SK-N-SH (cell line): ENCODE data around the gene KCNK4. TPM values are rescaled to one million over a fixed set of nuclear protein-coding genes. Genes with fewer than 3 reads are reported as not detected.

Experiments used
- CTCF ChIA-PET: fragments of 300-600, 350-600 bp; formaldehyde crosslinking; extraction: SDS; loops from one replicate; lab custom pipeline; 2021; lab: Yijun Ruan, JAX
- POLR2A ChIA-PET: fragments of 350-600 bp; sonication (Branson Sonifier 250); formaldehyde crosslinking; extraction: SDS; loops from one replicate; lab custom pipeline; 2020; ENCODE audit warnings: antibody characterized with exemption, inconsistent platforms; lab: Yijun Ruan, JAX
- DNase-seq: peaks from one replicate; pipeline ENCODE4 v3.0.0; 2012
- H2AFZ ChIP-seq: fragments of 200-600 bp; sonication (generic); 2 replicates; pipeline ENCODE4 v1.8.1; 2016; ENCODE audit warnings: antibody characterized with exemption, mild to moderate bottlenecking, low read depth
- H3F3A ChIP-seq: fragments of 200-600 bp; sonication (generic); replicated peaks from 2 replicates; pipeline ENCODE3; 2016; ENCODE audit warnings: antibody characterized with exemption, mild to moderate bottlenecking; ENCODE audit not compliant: insufficient read depth
- H3K27ac ChIP-seq, 2 experiments: fragments of 200-500 bp in 1 of 2; fragments of 200-600 bp in 1 of 2; sonication (Bioruptor generic) in 1 of 2; sonication (generic), shearing (Covaris generic) in 1 of 2; 2 replicates each; pipeline versions ENCODE4 v1.5.1 to v1.6.1; 2014 to 2016; ENCODE audit warnings: low read depth in 2 of 2, inconsistent platforms in 1 of 2, low read length in 1 of 2, mild to moderate bottlenecking in 1 of 2, mixed read lengths in 1 of 2
- H3K27me3 ChIP-seq: fragments of 200-600 bp; sonication (generic), shearing (Covaris generic); 2 replicates; pipeline ENCODE4 v1.6.1; 2016; ENCODE audit warnings: mixed run types; ENCODE audit not compliant: insufficient read depth
- H3K36me3 ChIP-seq, 2 experiments: fragments of 200-500 bp in 1 of 2; fragments of 200-600 bp in 1 of 2; sonication (Bioruptor generic) in 1 of 2; sonication (generic) in 1 of 2; replicated peaks in 1 of 2; 2 replicates each; pipeline versions ENCODE3 to v1.5.1; 2014 to 2016; ENCODE audit warnings: low read length in 1 of 2, mild to moderate bottlenecking in 1 of 2; ENCODE audit not compliant: insufficient read depth in 2 of 2, control insufficient read depth in 1 of 2
- H3K4me1 ChIP-seq, 2 experiments: fragments of 200-500 bp in 1 of 2; fragments of 200-600 bp in 1 of 2; sonication (Bioruptor generic) in 1 of 2; sonication (generic), shearing (Covaris generic) in 1 of 2; 2 replicates each; pipeline versions ENCODE4 v1.5.1 to v1.6.1; 2014 to 2016; ENCODE audit warnings: low read depth in 1 of 2, low read length in 1 of 2, mixed run types in 1 of 2; ENCODE audit not compliant: insufficient read depth in 2 of 2, control insufficient read depth in 1 of 2
- H3K4me2 ChIP-seq: fragments of 200-600 bp; sonication (generic), shearing (Covaris generic); 2 replicates; pipeline ENCODE4 v1.6.1; 2017; ENCODE audit warnings: mixed run types
- H3K4me3 ChIP-seq, 2 experiments: fragments of 200-500 bp in 1 of 2; fragments of 200-600 bp in 1 of 2; sonication (Bioruptor generic) in 1 of 2; sonication (generic), shearing (Covaris generic) in 1 of 2; 2 replicates each; pipeline versions ENCODE4 v1.5.1 to v1.8.1; 2014 to 2016; ENCODE audit warnings: low read depth in 2 of 2, inconsistent platforms in 1 of 2, low read length in 1 of 2, mild to moderate bottlenecking in 1 of 2, mixed read lengths in 1 of 2, moderate library complexity in 1 of 2
- H3K79me2 ChIP-seq: fragments of 200-600 bp; sonication (generic); 2 replicates; pipeline ENCODE4 v1.8.1; 2017; ENCODE audit warnings: mild to moderate bottlenecking; ENCODE audit not compliant: insufficient read depth
- H3K9ac ChIP-seq: fragments of 200-600 bp; sonication (generic); 2 replicates; pipeline ENCODE4 v1.6.1; 2017; ENCODE audit warnings: mixed run types
- H3K9me2 ChIP-seq: fragments of 200-600 bp; sonication (generic); 2 replicates; pipeline ENCODE4 v1.6.1; 2017; ENCODE audit warnings: mixed run types
- H3K9me3 ChIP-seq: fragments of 200-600 bp; sonication (generic); 2 replicates; pipeline ENCODE4 v1.6.1; 2017; ENCODE audit warnings: mixed run types, mild to moderate bottlenecking, moderate library complexity
- H4K20me1 ChIP-seq: fragments of 200-600 bp; sonication (generic); 2 replicates; pipeline ENCODE4 v1.6.1; 2017; ENCODE audit warnings: mild to moderate bottlenecking, mixed run types; ENCODE audit not compliant: insufficient read depth
- ELF1 ChIP-seq: IDR thresholded peaks from 2 replicates; pipeline ENCODE4 v1.4.0; 2012
- EZH2phosphoT487 ChIP-seq: fragments of 200-600 bp; sonication (generic); IDR thresholded peaks from 2 replicates; pipeline ENCODE4 v1.6.1; 2017; ENCODE audit warnings: low read depth, mixed run types, mild to moderate bottlenecking, antibody characterized with exemption, moderate library complexity, borderline replicate concordance
- FOXJ3 ChIP-seq: sonication (generic); formaldehyde crosslinking; IDR thresholded peaks from 2 replicates; pipeline ENCODE4 v1.5.1; 2020; ENCODE audit warnings: mild to moderate bottlenecking, missing genetic modification reagents
- GABPA ChIP-seq: IDR thresholded peaks from 2 replicates; pipeline ENCODE4 v1.4.0; 2012; ENCODE audit warnings: low read depth, mild to moderate bottlenecking
- GATA2 ChIP-seq: sonication (generic); formaldehyde crosslinking; IDR thresholded peaks from 2 replicates; pipeline ENCODE4 v1.5.0; 2020; ENCODE audit warnings: mild to moderate bottlenecking, missing genetic modification reagents
- JUND ChIP-seq: IDR thresholded peaks from 2 replicates; pipeline ENCODE4 v1.4.0; 2012
- MEF2A ChIP-seq: IDR thresholded peaks from 2 replicates; pipeline ENCODE4 v1.4.0; 2012; ENCODE audit warnings: low read depth, borderline replicate concordance
- POLR2AphosphoS5 ChIP-seq: IDR thresholded peaks from 2 replicates; pipeline ENCODE4 v1.6.1; 2012; ENCODE audit warnings: low read depth, low read length
- RCOR1 ChIP-seq: fragments of 150-350 bp; IDR thresholded peaks from 2 replicates; pipeline ENCODE4 v1.6.1; 2017; ENCODE audit warnings: antibody characterized with exemption, low read length
- RXRA ChIP-seq: IDR thresholded peaks from 2 replicates; pipeline ENCODE4 v1.4.0; 2012; ENCODE audit warnings: low read depth, mild to moderate bottlenecking, borderline replicate concordance
- SMC3 ChIP-seq: IDR thresholded peaks from 2 replicates; pipeline ENCODE4 v1.6.1; 2012; ENCODE audit warnings: low read depth, low read length, improper control_type of control experiment
- WGBS: methylation state at CpG from one replicate; pipeline ENCODE4 v1.1.6; 2017; ENCODE audit warnings: low lambda C conversion rate; 5-methylcytosine and 5-hydroxymethylcytosine counted together
- polyA plus RNA-seq, 3 experiments: library from polyadenylated mRNA; depleted of rRNA; stranded (reverse); fragments of >200 nt; gene quantifications; 2 replicates each; pipeline ENCODE4 v1.2.3, GENCODE V29; 2012
- TF ChIP-seq, protein P1 (sequence below): IDR thresholded peaks from 2 replicates; pipeline ENCODE4 v1.6.1; 2012; ENCODE audit warnings: mild to moderate bottlenecking, low read depth, low read length, moderate library complexity
- TF ChIP-seq, protein P2 (sequence below): IDR thresholded peaks from 2 replicates; pipeline ENCODE4 v1.4.0; 2012; ENCODE audit warnings: low read depth
- TF ChIP-seq, protein P3 (sequence below): fragments of 150-350 bp; IDR thresholded peaks from 2 replicates; pipeline ENCODE4 v1.6.1; 2016; ENCODE audit warnings: mild to moderate bottlenecking, low read depth, low read length
- TF ChIP-seq, protein P4 (sequence below): fragments of 200-600 bp; sonication (generic); IDR thresholded peaks from 2 replicates; pipeline ENCODE4 v1.6.1; 2017; ENCODE audit warnings: antibody characterized with exemption, mild to moderate bottlenecking, moderate library complexity
- TF ChIP-seq, protein P5 (sequence below): IDR thresholded peaks from 2 replicates; pipeline ENCODE4 v1.4.0; 2012; ENCODE audit warnings: low read depth, borderline replicate concordance

KCNK4 gene
- polyA plus RNA-seq, 1 of the 3 experiments (the other 2 are of a cell fraction), result 0.16 TPM

DNA sequence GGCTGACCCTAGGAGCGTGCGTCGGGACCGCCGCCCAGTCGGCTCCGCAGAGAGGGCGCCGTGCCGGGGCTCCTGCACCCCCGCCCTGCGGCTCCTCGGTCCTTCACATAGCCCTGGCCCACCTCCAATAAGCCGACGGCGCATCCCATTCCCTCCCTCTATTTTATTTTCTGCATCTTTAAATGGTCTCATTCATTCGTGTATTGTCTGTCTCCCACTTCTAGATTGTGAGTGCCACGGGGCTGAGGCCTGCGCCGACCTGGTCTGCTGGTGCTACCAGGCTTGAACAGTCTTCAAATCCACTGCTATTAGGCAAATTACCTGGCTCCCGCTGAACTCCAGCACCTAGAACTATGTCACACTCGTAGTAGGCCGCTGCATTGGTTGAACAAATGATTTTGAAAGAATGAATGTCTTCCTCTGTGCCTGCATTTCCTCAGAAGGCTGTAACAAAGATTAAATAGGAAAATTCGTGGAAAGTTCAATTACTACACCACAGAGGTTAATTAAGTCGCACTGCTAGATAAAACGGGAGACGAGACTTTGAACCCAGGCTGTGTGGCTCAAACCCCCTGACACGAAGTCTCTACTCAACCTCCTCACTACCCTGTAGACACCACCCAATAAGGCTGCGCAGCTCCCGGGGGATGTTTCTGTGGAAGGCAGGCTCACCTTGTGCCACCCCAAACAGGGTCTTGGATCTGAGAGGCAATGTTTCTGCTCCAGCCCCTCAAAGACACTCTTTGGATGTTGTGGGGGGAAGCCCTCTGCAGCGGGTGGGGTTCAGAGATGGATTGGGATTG lies 43.2 kb upstream of the KCNK4 start:
- Histone ChIP-seq H3K9me3 (no peaks in the 10 kb centered on the region), H3K27ac (peak overlapping the region; percentile 96 to 98; a peak in 3 of 4 replicates), H3K36me3 (peaks cover 10 to 14% of the 10 kb centered on the region in 2 experiments), H2AFZ (no peak overlapping the region), H3K4me1 (peaks cover 12 to 49% of the 10 kb centered on the region in 2 experiments; a peak in 2 of 4 replicates), H3K4me3 (peak overlapping the region; percentile 92 to 98; a peak in 3 of 4 replicates), H3K9me2 (no peaks in the 10 kb centered on the region), H3K79me2 (peaks cover 49% of the 10 kb centered on the region), H4K20me1 (peaks cover 4% of the 10 kb centered on the region), H3K9ac (peak overlapping the region; percentile 91; the same call in 1 of the 2 replicates), H3F3A (peaks cover 11% of the 10 kb centered on the region), H3K4me2 (peak overlapping the region; percentile 100; the same call in 1 of the 2 replicates), H3K27me3 (no peaks in the 10 kb centered on the region)
- POLR2A ChIA-PET, result interaction anchor here (0.6 to 12.4 kb wide), 3 partner anchors 16 to 125 kb away, joined by 7 to 112 read pairs (median 41); no protein-coding TSS in a partner anchor
- 58% methylated on average over 25 of the region's 31 CpGs for WGBS
- no peak for DNase-seq
- CTCF ChIA-PET, result interaction anchor here (0.7 to 4.6 kb wide), 7 partner anchors 15 to 54 kb away, joined by 3 to 89 read pairs (median 6); no protein-coding TSS in a partner anchor
- TF ChIP-seq RXRA (no peak), GATA2 (CRISPR knock-in tag) (no peak), JUND (no peak), MEF2A (no peak), SMC3 (no peak), RCOR1 (no peak), POLR2AphosphoS5 (no peak), GABPA (no peak), FOXJ3 (CRISPR knock-in tag) (no peak), ELF1 (no peak), EZH2phosphoT487 (no peak)
- TF ChIP-seq, protein P1, sequence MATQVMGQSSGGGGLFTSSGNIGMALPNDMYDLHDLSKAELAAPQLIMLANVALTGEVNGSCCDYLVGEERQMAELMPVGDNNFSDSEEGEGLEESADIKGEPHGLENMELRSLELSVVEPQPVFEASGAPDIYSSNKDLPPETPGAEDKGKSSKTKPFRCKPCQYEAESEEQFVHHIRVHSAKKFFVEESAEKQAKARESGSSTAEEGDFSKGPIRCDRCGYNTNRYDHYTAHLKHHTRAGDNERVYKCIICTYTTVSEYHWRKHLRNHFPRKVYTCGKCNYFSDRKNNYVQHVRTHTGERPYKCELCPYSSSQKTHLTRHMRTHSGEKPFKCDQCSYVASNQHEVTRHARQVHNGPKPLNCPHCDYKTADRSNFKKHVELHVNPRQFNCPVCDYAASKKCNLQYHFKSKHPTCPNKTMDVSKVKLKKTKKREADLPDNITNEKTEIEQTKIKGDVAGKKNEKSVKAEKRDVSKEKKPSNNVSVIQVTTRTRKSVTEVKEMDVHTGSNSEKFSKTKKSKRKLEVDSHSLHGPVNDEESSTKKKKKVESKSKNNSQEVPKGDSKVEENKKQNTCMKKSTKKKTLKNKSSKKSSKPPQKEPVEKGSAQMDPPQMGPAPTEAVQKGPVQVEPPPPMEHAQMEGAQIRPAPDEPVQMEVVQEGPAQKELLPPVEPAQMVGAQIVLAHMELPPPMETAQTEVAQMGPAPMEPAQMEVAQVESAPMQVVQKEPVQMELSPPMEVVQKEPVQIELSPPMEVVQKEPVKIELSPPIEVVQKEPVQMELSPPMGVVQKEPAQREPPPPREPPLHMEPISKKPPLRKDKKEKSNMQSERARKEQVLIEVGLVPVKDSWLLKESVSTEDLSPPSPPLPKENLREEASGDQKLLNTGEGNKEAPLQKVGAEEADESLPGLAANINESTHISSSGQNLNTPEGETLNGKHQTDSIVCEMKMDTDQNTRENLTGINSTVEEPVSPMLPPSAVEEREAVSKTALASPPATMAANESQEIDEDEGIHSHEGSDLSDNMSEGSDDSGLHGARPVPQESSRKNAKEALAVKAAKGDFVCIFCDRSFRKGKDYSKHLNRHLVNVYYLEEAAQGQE, result no peak
- TF ChIP-seq, protein P2, sequence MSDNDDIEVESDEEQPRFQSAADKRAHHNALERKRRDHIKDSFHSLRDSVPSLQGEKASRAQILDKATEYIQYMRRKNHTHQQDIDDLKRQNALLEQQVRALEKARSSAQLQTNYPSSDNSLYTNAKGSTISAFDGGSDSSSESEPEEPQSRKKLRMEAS, result no peak
- TF ChIP-seq, protein P3, sequence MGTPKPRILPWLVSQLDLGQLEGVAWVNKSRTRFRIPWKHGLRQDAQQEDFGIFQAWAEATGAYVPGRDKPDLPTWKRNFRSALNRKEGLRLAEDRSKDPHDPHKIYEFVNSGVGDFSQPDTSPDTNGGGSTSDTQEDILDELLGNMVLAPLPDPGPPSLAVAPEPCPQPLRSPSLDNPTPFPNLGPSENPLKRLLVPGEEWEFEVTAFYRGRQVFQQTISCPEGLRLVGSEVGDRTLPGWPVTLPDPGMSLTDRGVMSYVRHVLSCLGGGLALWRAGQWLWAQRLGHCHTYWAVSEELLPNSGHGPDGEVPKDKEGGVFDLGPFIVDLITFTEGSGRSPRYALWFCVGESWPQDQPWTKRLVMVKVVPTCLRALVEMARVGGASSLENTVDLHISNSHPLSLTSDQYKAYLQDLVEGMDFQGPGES, result no peak
- TF ChIP-seq, protein P4, sequence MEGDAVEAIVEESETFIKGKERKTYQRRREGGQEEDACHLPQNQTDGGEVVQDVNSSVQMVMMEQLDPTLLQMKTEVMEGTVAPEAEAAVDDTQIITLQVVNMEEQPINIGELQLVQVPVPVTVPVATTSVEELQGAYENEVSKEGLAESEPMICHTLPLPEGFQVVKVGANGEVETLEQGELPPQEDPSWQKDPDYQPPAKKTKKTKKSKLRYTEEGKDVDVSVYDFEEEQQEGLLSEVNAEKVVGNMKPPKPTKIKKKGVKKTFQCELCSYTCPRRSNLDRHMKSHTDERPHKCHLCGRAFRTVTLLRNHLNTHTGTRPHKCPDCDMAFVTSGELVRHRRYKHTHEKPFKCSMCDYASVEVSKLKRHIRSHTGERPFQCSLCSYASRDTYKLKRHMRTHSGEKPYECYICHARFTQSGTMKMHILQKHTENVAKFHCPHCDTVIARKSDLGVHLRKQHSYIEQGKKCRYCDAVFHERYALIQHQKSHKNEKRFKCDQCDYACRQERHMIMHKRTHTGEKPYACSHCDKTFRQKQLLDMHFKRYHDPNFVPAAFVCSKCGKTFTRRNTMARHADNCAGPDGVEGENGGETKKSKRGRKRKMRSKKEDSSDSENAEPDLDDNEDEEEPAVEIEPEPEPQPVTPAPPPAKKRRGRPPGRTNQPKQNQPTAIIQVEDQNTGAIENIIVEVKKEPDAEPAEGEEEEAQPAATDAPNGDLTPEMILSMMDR, result no peak
- TF ChIP-seq, protein P5, sequence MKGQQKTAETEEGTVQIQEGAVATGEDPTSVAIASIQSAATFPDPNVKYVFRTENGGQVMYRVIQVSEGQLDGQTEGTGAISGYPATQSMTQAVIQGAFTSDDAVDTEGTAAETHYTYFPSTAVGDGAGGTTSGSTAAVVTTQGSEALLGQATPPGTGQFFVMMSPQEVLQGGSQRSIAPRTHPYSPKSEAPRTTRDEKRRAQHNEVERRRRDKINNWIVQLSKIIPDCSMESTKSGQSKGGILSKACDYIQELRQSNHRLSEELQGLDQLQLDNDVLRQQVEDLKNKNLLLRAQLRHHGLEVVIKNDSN, result no peak
